Stimulated activated CD4-positive, alpha-beta T cell treated with anti-CD3 and anti-CD28 coated beads, Interleukin-12 subunit alpha, Interleukin-12 subunit beta, amount 100 ng/mL, for 48 hours (primary cell): ENCODE results near the gene PLEKHN1.

Experiments
- DNase-seq, 3 donors: peaks; one replicate each; pipeline ENCODE4 v3.0.0-alpha.2; 2020; ENCODE audit warnings: low read depth in 2 of 3, low spot score in 1 of 3

Gene PLEKHN1

GRCh38 chr1:960363-961131, 5.7 kb upstream of the PLEKHN1 start, which contains the start of gene KLHL17:
TSS of gene KLHL17 (plus strand) at chr1:960584. CDS start at chr1:960694, 110 bp downstream.
- DNase-seq = peak; percentile 64 to 83 (median 76)

GRCh38 chr1:961132-961669, 5.1 kb upstream of the PLEKHN1 start:
- DNase-seq = no peak

DNA sequence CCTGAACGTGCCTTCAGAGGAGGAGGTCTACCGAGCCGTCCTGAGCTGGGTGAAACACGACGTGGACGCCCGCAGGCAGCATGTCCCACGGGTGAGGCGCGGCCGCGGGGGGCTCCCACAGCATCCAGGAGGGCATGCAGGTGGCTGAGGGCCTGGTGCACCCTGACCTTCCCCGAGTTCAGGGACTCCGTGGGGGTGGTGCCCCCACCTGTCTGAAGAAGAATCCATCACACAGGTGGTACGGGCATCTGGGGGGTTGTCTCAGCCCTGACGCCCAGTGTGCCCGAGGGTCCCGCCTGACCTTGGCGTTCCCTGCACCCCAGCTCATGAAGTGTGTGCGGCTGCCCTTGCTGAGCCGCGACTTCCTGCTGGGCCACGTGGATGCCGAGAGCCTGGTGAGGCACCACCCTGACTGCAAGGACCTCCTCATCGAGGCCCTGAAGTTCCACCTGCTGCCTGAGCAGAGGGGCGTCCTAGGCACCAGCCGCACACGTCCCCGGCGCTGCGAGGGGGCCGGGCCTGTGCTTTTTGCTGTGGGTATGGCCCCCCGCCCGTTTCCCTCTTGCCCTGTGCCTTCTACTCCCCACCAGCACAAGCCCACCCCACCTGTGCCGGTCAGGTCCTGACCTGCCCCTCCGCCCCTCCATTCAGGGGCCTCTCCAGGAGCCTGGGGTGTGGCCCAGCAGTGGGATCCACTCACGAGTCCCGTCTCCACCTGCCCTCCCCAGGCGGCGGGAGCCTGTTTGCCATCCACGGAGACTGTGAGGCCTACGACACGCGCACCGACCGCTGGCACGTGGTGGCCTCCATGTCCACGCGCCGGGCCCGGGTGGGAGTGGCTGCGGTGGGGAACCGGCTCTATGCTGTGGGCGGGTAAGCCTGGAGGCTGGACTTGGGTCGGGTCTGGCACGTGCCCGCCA, 3.6 kb upstream of the PLEKHN1 start:
- DNase-seq = no peak

DNA sequence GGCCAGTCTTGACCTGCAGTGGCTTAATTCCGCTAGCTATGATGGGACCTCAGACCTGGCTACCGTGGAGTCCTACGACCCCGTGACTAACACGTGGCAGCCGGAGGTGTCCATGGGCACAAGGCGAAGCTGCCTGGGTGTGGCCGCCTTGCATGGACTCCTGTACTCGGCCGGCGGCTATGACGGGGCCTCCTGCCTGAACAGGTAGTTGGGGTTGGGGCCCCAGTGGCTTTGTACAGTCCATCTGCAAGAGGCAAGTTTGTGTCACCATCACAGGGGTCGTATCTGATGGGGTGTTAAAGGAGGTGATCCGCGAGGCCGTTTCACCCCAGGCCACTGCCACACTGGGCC, 3.0 kb upstream of the PLEKHN1 start:
- no peak for DNase-seq

DNA sequence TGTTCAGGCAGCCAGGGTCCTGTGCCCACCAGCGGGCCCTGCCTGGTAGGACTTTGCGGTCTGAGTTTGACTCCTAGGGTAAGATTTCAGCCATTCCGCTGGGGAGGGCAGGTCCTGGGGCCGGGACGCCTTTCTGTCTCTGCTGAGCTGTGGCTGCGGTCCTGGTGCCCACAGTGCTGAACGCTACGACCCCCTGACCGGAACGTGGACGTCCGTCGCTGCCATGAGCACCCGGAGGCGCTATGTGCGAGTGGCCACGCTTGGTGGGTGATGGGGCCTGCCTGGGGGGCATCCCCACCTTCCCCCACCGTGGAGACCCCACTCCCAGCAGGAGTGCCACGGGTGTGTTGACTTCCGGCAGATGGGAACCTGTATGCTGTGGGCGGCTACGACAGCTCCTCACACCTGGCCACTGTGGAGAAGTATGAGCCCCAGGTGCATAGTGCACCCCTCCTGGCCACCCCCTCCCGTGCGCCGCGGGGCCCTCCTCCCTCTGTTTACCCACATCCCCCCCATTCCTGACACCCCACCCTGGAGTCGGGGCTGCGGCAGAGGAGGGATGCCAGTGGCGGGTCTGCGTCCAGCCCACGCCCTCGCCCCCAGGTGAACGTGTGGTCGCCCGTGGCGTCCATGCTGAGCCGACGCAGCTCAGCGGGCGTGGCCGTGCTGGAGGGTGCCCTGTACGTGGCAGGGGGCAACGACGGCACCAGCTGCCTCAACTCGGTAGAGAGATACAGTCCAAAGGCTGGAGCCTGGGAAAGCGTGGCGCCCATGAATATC, 2.3 kb upstream of the PLEKHN1 start:
- DNase-seq = no peak

- no peak for DNase-seq
These were observed 1.4 kb upstream of the PLEKHN1 start for GRCh38 chr1:964691-965525.

DNA sequence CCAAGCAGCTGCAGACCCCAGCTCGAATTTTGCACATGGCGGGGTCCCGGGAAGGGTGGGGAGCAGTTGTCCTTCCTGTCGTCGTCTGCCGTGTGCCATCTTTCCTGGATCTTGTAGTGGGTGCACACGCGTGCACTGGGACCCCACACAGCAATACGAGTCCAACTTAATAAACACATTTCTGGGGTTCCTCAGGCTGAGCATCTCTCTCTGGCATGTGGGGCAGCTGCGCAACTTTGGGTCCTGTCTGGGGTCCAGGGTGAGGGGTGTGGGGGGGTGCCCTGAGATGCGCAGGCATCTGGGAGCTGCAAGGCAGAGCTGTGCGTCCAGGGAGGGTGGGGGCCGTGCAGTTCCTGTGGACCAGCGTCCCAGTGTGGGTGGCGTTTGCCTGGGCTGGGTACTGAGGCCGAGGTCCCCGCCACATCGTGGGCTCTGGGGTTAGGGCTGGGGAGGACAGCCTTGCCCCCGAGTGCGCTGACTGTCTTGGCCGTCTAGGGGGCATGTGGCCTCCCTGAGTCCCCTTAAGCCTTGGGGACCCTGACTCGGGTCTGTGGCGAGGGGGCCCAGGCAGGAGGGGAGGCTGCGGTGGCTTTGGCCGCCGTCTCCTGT, 652 bp upstream of the PLEKHN1 start:
- DNase-seq = no peak

DNA sequence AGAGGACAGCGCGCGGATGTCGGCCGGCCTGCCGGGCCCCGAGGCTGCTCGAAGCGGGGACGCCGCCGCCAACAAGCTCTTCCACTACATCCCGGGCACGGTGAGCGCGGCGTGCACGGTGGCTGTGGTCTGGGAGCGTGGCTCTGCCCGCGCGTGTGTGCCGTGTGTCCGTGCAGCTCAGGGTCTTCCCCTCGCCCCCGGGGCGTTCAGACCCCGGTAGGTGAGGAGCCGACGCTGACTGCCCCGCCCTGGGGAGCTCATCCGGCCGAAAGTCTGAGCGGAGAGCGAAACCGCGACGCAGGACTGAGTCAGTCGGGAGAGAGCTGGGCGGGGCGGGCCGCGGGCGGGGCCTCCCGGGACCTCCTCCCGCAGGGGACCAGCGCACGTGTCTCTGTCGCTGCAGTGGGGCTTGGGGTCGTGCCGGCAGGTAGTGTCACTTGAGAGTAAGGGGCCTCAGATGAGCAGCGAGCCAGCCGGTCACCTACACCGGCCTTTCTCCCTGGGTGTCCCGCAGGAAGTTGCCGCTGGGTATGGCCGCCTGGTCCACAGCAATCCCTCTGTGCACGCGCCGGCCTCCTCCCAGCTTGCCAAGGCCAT, 520 bp downstream of the PLEKHN1 start:
- DNase-seq = peak; percentile 58 to 83 (median 74)

DNA sequence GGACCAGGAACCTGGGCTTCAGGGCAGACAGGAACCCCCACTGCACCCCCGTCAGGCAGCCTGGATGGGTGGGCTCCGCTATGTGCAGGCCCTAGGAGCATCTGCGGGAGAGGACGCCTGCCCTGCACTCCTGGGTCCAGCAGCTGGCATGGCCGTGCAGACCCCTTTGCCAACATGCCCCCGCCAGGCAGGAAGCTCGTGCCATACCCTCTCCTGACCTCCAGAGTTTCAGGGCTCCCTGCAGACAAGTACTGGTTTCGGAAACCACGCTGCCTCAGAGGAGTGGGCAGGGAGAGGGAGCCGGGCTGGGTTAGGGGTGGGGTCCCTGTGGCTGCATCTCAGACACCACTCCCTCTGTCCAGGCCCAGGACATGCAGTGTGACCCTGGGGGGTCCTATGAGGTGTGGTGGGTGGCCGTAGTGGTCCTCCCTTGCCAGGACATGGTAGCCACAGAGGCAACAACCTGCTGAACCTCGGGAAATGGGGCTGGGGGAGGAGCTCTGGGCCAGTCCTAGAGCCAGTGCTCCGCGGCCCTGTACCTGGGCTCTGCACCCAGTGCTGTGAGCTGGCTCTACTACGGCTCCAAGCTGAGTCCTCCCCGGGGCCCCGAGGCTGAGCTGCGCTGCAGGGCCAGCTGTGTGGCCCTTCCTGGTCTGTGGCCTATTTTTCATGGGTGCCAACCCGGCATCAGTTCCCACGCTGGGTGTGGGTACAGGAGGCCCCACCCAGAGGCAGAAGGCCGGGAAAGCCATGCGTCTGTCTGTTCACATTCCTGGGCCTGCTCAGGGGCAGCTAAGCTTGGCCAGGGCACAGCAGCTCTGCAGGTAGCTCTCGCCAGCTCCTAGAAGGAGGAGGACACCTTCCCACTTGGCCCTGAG, 1.4 kb downstream of the PLEKHN1 start:
- DNase-seq = no peak

DNA sequence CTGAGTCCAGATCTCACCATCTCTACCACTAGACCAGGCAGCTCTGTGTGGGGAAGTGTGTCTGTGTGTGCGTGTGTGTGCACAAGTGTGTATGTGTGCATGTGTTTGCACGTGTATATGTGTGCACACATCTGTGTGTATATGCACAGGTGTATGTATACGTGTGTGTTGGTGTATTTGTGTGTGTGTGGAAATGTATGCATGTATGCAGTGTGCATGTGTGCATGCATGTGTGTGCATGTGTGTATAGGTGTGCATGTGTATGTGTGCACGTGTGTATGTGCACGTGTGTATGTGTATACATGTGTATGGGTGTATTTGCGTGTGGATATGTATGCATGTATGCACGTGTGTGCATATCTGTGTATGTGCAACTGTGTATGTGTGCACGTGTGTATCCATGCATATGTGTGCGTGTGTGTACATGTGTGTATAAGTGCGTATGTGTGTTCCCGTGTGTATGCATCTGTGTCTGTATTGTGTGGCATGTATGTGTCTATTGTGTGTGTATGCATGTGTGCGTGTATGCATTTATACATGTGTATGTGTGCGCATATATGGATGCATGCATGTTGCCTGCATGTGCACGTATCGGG, 3.1 kb downstream of the PLEKHN1 start:
- DNase-seq = no peak

GRCh38 chr1:970242-970972, 4.1 kb downstream of the PLEKHN1 start:
- DNase-seq = no peak

GRCh38 chr1:970973-971730, 4.9 kb downstream of the PLEKHN1 start:
- DNase-seq = no peak

GRCh38 chr1:971751-972506, 5.6 kb downstream of the PLEKHN1 start:
- DNase-seq = no peak

GRCh38 chr1:972726-973458, 6.6 kb downstream of the PLEKHN1 start:
- no peak for DNase-seq
